ENCODE measurements around the gene MEI1. TPM values are rescaled to one million over a fixed set of nuclear protein-coding genes. Genes with fewer than 3 reads are reported as not detected.

MEI1 gene
- total RNA-seq, 1 experiment from 2014 or later, result 0.18 TPM

DNA sequence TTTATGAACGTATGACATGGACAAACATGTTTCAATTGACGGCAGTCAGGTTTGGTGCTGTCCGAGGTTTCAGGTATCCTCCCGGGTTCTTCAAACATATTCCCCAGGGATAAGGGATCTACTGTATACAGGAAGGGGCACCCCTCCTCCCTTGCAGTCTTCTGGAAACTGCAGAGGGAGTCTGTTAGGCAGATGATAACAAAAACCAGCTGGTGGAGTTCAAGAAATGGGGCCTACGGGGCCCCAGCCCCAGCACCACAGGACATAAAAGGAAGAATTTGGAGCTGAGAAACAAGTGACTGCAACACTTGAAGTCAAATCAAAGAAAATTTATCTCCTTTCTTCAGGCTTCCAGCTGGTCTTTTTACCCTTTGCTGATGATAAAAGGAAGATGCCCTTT lies 42.7 kb upstream of the MEI1 start:
- ChIA-PET POLR2A (no interaction called here), CTCF (no interaction called here)
- Histone ChIP-seq H3K36me3 (ENCODE audit: control insufficient read depth, insufficient read depth, low read length) (peaks cover 31% of the 10 kb centered on the region; the same call in 1 of the 2 replicates), H3K27me3 (ENCODE audit: control insufficient read depth, insufficient read depth, low read length) (no peaks in the 10 kb centered on the region), H3K27ac (ENCODE audit: low read length) (no peak overlapping the region), H3K4me1 (ENCODE audit: control insufficient read depth, insufficient read depth, low read length) (no peaks in the 10 kb centered on the region), H3K9me3 (ENCODE audit: control insufficient read depth, insufficient read depth, low read depth, low read length) (no peaks in the 10 kb centered on the region), H3K4me3 (ENCODE audit: low read depth in 2 of 2, low read length in 2 of 2) (no peak overlapping the region)
- DNase-seq (ENCODE audit: low read depth, low spot score) (no peak), ATAC-seq (no peak)
- TF ChIP-seq TCF7L2 (IDR thresholded peaks at IDR 0.05; ENCODE audit: low read depth, low read length), result no peak
- no peak for TF ChIP-seq SIN3A (IDR thresholded peaks at IDR 0.05; ENCODE audit: borderline replicate concordance, insufficient read depth, low read depth, low read length)
- TF ChIP-seq, protein P1, sequence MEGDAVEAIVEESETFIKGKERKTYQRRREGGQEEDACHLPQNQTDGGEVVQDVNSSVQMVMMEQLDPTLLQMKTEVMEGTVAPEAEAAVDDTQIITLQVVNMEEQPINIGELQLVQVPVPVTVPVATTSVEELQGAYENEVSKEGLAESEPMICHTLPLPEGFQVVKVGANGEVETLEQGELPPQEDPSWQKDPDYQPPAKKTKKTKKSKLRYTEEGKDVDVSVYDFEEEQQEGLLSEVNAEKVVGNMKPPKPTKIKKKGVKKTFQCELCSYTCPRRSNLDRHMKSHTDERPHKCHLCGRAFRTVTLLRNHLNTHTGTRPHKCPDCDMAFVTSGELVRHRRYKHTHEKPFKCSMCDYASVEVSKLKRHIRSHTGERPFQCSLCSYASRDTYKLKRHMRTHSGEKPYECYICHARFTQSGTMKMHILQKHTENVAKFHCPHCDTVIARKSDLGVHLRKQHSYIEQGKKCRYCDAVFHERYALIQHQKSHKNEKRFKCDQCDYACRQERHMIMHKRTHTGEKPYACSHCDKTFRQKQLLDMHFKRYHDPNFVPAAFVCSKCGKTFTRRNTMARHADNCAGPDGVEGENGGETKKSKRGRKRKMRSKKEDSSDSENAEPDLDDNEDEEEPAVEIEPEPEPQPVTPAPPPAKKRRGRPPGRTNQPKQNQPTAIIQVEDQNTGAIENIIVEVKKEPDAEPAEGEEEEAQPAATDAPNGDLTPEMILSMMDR (IDR thresholded peaks at IDR 0.05), result no peak
- no peak for TF ChIP-seq POLR2AphosphoS5 (IDR thresholded peaks at IDR 0.05; ENCODE audit: low read depth, low read length)
- TF ChIP-seq, protein P2, sequence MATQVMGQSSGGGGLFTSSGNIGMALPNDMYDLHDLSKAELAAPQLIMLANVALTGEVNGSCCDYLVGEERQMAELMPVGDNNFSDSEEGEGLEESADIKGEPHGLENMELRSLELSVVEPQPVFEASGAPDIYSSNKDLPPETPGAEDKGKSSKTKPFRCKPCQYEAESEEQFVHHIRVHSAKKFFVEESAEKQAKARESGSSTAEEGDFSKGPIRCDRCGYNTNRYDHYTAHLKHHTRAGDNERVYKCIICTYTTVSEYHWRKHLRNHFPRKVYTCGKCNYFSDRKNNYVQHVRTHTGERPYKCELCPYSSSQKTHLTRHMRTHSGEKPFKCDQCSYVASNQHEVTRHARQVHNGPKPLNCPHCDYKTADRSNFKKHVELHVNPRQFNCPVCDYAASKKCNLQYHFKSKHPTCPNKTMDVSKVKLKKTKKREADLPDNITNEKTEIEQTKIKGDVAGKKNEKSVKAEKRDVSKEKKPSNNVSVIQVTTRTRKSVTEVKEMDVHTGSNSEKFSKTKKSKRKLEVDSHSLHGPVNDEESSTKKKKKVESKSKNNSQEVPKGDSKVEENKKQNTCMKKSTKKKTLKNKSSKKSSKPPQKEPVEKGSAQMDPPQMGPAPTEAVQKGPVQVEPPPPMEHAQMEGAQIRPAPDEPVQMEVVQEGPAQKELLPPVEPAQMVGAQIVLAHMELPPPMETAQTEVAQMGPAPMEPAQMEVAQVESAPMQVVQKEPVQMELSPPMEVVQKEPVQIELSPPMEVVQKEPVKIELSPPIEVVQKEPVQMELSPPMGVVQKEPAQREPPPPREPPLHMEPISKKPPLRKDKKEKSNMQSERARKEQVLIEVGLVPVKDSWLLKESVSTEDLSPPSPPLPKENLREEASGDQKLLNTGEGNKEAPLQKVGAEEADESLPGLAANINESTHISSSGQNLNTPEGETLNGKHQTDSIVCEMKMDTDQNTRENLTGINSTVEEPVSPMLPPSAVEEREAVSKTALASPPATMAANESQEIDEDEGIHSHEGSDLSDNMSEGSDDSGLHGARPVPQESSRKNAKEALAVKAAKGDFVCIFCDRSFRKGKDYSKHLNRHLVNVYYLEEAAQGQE (IDR thresholded peaks at IDR 0.05; ENCODE audit: insufficient read depth in 1 of 2, low read depth in 2 of 2, low read length in 1 of 2), result no peak
- in situ Hi-C loops (cut with HindIII; ENCODE audit: low pct_unique_long_range_greater_than_20kb, low sequenced_read_pairs) (no loop called here), intact Hi-C loops (cut with micrococcal nuclease; ENCODE audit: unreplicated experiment) (no loop called here)
- BruUV-seq (replicated peaks), result no TSS peak

DNA sequence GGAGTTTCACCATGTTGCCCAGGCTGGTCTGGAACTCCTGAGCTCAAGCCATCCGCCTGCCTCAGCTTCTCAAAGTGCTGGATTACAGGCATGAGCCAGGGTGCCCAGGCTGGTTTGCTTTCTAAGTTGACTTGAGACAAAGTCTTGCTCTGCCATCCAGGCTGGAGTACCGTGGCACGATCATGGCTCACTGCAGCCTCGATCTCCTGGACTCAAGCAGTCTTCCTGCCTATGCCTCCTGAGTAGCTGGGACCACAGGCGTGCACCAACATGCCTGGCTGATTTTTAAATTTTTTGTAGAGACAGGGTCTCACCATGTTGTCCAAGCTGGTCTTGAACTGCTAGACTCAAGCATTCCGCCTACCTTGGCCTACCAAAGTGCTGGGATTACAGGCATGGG lies 41.6 kb upstream of the MEI1 start:
- ChIA-PET CTCF (no interaction called here), POLR2A (no interaction called here)
- no peaks in the 10 kb centered on the region for H3K27me3 ChIP-seq (ENCODE audit: control insufficient read depth, insufficient read depth, low read length)
- DNase-seq (ENCODE audit: low read depth, low spot score), result no peak
- H3K36me3 ChIP-seq (ENCODE audit: control insufficient read depth, insufficient read depth, low read length), result peaks cover 38% of the 10 kb centered on the region; the same call in 1 of the 2 replicates
- H3K4me1 ChIP-seq (ENCODE audit: control insufficient read depth, insufficient read depth, low read length), result no peaks in the 10 kb centered on the region
- no peak overlapping the region for H3K27ac ChIP-seq (ENCODE audit: low read length)
- H3K4me3 ChIP-seq (ENCODE audit: low read depth in 2 of 2, low read length in 2 of 2), result no peak overlapping the region
- in situ Hi-C loops (cut with HindIII; ENCODE audit: low pct_unique_long_range_greater_than_20kb, low sequenced_read_pairs) (no loop called here), intact Hi-C loops (cut with micrococcal nuclease; ENCODE audit: unreplicated experiment) (no loop called here)
- BruUV-seq (replicated peaks), result no TSS peak
- no peaks in the 10 kb centered on the region for H3K9me3 ChIP-seq (ENCODE audit: control insufficient read depth, insufficient read depth, low read depth, low read length)
- TF ChIP-seq, protein P2 (IDR thresholded peaks at IDR 0.05; ENCODE audit: insufficient read depth in 1 of 2, low read depth in 2 of 2, low read length in 1 of 2), result no peak
- no peak for ATAC-seq

Data from Panc1 (cell line).